GM18861 (cell line): ENCODE results near the gene MYEOV.

Experiments
- ATAC-seq: cut with Tn5 transposase; IDR thresholded peaks from one replicate; pipeline ENCODE4 v1.9.1; 2021; ENCODE audit not compliant: unreplicated experiment

MYEOV gene

DNA sequence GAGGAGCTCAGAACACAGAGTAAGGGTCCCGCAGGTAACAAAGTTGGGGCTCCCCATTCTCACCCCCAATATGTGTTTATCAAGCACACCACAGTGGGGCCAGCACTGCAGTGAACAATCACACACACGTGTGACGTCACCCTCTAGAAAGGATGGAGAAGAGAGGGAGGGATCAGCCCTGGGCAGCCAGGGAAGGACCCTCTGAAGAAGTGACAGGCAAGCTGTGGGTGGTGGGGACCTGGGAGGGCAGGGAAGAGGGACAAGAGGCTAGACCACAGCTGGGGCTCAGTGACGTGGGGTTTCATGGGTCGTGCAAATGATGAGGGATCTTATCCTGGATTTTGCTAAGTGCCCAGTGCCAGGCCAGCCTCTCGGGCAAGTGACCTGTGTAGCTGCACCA, 28.7 kb upstream of the MYEOV start:
- ATAC-seq = no peak

DNA sequence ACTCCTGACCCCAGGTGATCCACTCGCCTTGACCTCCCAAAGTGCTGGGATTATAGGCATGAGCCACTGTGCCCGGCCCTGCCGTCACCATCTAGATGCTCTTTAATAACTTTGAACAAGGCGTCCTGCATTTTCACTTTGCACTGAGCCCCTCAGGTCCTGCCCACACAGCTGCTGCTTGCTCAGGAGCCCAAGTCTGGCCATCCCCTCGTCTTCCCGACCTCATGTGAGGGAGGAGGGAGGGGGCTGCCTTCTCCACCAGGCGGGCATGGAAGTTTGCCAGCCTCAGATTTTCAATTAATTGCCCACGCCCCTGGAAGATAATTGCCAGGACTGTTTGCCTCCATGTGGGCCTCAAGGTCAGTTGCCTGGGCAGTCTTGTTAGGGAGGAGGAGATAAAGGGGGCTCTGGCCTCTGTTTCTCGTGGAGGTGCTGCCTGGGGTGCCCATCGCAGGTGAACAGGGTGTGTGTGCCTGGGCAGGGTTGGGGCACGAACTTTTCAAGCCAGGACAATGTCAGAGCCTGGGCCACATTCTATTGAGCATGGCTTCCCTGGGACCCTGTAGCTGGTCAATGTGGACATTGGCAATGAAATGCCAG, 27.9 kb upstream of the MYEOV start:
- no peak for ATAC-seq

DNA sequence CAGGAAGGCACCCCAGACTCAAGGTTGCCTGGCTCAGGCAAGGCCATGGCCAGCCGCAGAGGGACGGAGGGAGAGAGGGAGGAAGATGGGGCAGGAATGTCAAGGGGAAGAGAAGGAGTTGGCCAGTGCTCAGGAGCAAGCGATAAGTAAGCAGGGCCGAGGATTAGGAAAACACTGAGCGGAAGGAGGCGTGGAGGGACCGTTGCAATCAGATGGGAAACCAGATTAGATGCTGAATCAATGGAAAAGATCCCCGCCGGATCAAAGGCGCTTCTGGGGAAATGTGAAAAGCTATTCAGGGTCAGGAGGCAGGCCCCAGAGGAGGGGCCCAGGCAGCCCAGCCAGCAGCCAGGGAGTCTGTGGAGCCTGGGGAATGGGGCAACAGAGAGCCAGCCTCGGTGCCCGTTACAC, 26.6 kb upstream of the MYEOV start:
- no peak for ATAC-seq

DNA sequence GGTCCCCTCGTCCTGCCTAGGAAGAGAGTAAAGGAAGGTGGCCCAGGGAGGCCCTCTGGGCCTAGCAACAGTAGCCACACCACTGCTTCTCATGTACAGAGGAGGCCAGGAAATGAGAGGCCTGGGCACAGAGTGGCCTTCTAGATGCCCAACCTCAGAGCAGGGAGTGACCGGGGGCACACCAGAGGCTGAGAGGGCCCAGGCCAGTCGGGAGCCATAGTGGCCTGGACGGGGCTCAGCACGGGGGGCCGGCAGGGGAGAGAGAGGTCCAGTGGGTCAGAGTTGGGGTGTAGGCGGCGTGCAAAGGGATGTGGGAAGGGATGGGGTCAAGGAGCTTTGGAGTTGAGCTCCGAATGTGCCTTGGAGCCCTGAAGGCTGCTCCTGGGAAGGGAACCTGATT, 25.0 kb upstream of the MYEOV start:
- ATAC-seq = no peak

DNA sequence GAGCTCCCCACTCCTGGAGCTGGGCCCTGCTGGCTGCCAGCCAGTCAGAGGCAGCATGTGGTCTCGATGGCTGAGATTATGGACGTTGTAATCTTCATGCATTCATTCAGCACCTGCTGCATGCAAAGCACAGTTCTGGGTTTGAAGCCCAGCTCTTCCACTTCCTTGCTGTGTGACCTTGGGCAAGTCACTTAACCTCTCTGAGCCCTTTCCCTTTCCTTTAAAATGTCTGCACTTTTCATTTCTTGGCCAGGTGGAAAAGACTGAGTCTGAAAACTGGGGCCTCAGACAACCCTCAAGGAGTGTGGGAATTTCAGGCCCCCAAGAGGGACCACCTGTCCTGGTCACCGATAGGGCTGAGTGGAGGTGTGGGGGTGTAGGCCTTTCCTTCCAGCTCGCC, 24.6 kb upstream of the MYEOV start:
- no peak for ATAC-seq

DNA sequence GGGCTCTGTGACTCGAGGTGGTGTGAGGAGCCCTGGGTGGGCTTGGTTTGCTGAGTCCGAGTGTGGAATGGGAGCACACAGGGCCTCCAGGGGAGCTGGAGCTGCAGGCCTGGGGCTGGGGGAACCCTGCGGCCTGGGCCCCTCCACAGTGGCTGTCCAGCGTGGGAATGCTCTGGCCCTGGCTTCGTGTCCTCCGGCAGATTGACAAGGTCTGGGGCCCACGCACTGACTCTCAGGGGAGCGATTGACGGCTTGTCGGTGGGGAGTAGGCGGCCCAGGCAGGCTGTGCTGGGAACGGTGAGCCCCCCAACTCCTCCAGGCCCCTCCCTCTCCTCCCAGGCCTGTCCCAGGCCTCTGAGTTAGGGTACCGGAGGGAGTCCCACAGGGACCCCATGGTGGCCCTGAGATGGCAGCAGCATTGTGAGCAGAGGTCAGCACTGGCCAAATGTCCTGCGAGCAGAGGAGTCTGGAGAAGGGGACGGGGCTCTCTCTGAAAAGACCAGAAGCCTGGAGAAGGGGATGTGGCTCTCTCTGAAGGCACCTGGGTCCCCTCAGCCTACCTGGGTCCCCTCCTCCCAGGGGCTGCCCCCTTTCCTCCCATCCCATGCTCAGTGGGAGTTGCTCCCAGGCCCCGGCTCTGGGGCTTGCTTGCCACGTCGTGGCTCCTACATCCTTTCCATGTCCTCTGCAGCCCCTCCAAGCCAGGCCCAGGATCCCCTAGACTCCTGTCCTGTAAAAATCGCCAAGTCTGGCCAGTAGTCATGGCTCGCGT, 23.8 kb upstream of the MYEOV start:
- ATAC-seq = no peak

DNA sequence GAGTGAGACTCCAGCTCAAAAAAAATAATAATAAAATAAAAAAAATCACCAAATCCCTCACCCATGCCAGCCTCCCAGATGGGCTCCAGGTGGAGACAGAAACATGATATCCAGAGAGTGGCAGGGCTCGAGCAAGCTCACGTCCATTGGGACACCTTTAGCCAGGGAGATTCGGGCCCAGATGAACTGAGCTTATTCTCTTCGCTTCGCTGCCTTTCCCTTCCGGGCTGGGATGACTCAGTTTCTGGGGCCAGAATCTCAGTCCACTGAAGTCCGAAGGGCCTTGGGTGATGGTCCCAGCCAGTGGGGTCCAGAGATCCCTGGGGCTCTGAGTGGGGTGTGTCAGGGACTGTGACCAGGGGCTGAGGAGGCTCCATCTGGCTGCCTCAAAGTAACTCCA, 23.0 kb upstream of the MYEOV start:
- no peak for ATAC-seq

DNA sequence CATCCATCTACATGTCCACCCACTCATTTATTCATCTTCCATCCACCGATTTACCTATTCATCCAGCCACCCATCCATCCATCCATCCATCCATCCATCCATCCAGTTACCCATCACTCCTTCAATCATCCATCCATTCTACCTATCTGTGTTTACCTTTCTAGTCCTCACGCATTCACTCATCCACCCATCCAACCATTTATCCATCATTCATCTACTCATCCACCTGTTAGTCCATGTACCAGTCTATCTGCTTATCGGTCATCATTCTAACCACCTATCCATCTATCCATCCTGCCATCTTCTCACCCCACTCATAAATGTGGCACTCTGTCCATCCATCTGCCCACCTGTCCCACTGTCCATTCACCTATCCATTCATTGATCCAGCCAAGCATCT, 21.9 kb upstream of the MYEOV start:
- no peak for ATAC-seq

DNA sequence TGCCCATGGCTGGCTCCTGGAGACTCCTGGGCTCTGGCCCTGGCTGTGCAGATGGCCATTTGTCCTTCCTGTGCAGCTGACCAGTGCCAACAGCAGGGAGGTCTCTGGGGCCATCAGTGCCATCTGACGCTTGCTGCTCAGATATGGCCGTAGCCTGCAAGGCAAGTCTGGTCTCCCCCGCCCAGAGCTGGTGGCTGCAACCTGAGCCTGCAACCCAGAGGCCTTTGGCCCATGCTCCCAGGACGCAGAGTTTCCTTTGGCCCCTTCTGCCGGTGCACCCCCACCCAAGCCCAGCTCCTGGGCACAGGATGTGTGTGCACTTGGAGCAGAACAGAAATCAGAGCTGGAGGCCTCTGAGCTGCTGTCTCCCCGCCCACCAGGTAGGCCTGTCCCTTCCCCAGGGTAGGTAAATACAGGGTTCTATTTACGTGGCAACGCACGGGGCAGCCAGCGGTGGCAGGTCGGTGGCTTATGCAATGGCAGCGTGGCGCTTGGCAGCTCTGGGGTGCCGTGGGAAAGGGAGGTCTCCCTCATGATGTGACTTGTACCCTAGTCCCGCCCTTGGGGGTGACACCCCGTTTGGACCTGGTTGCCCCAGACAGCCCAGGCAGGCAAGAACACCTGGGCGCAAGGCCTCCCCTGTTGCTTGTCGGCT, 21.0 kb upstream of the MYEOV start:
- ATAC-seq = no peak

DNA sequence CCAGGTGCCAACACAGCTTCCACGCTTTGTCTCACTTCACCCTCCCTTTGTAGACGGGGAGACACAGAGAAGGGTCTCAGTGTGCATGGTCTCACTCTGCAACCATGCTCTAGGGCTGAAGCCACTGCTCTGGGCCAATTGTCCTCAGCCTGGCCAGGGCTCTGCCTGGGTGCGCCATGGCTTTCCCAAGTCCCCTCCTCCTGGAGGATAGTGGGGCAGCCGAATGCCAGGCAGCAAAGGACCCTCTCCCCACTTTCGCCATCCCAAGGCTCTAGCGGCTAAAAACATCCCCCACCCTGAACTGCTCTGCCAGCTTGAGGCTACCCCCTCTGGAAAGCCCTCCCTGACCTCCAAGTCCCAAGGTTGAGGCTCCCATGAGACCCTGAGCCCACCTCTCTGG, 20.4 kb upstream of the MYEOV start:
- ATAC-seq = no peak

DNA sequence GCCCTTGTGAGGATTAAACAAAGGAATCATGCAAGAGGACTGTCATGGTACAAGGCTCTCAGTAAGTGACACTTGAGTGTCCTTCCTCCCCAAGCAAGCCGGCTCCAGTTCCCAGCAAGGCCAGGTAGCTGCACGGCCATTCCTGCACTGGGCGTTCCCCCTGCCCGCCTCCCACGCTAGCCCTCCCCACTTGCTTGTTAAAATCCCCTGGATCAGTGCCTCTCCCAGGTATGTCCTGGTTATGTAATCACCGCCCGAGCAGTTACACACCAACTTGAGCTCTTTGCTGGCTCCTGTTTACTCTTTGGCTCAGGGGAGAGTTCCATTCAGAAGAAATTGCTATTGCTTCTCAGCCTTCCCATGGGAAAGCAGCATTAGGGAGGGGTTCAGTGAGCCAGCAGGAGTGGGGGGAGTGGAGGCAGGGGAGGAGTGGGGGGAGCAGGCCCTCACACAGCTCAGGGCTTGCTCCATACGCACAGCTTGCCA, 19.4 kb upstream of the MYEOV start:
- ATAC-seq = no peak

DNA sequence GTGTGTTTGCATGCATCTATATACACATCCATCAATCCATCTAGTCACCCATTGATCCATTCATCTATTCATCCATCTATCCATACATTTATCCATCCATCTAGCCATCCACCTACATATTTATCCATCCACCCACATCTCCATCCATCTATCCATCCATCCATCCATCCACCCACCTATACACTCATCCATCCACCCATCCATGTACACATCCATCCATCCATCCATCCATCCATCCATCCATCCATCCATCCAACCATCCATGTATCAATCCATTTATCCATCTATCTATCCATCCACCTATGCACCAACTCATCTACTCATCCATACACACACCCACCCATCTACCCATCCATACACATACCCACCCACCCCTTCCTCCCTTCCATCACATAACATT, 18.8 kb upstream of the MYEOV start:
- ATAC-seq = no peak

DNA sequence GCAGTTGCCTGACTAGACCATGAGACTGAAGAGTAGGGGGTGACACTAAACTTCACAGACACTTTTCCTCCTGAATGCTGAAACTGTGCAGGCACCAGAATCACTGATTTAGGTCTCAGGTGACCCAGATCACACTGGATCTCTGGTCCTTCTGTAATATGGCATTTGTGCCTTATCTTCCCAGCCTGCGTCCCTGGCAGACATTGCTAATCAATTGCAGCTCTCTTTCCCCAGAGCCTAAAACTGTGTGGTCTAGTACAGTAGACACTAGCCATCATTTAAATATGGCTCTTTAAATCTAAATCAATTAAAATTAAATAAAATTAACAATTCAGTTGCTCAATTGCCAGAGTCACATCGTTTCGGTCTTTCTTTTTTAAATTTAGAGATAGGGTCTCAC, 17.8 kb upstream of the MYEOV start:
- no peak for ATAC-seq

DNA sequence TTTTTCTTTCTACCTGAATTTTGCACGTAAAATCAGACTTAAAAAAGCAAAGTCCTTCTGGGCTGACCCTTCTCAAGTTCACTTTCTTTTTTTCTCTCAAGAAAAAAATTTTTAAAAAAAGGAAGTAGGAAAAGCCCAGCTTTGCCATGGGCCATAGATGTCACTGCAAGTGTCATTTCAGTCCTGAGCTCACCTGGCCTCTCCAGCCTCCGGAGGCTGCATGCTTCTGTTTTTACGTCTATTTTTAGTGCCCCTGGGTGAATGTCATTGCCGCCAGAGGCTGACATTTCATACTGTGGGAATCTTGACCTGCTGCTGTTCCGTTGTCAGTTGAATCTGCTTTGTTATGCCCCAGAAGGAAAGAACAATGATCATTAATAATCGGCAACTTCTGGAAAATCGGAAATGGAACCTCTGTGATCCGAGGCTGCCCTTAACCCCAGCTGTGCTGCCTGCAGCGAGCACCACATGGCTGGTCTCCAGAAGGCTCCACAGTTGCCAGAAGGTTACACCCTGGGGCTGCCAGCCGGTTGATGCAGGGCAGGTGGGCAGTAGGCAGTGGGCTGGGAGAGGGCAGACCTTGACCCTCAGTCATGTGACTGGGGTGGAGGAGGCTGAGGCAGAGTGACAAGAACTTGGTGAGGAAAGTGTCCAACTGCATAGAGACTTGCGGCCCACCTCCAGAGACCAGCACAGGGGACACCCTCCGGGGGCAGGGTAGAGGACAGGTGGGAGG, 16.7 kb upstream of the MYEOV start:
- no peak for ATAC-seq

DNA sequence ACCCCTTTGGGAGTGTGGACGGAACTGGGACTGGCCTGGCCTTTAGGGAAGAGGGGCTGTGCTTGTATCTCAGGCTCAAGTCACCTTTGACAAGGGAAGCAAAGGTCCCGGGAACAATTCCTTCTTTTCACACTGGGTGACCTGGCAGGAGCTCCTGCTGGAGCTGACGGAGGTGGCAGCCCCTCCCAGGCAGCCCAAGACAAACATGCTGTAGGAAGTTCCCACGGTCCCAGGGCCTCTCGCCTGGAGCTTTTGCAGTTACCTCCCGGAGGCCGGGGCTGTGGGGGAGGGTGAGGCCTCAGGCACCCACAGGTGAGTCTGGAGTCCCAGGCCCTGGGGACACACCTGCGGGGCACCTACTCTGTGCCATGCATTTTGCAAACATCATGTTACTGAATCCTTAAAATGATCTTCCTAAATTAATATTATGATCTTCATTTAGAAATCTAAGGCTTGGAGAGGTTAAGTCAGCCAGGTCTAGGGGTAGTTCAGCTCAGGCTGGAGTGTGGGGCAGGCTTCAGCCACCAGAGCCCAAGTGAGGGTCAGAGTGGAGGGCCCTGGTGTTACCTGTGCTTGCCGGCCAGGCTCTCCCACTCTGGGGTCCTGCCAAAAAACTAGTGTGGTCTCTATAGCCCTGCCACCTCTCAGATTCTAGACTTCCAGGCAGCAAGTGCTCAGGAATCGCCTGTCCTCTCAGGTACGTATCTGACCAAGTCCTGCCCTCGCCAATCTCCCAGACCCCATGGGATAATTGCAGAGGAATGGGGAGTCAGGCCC, 15.7 kb upstream of the MYEOV start:
- no peak for ATAC-seq

DNA sequence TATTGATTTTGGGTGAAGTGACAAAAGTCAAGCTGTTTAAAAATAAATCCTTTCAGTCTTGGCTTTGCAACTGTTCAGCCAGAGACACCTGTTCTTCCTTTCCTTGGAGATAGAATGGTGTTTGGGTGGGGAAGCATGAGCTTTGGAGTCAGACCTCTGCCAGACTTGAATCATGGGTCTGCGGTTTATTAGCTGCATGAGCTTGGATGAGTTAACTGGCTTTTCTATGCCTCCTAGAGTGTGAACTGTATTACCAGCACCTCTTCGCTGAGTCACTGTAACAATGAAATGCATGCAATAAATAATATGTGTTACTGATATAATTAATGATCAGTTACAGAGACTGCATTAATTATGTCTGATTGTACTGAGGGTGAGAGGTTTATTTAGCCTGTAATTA, 13.5 kb upstream of the MYEOV start:
- no peak for ATAC-seq

DNA sequence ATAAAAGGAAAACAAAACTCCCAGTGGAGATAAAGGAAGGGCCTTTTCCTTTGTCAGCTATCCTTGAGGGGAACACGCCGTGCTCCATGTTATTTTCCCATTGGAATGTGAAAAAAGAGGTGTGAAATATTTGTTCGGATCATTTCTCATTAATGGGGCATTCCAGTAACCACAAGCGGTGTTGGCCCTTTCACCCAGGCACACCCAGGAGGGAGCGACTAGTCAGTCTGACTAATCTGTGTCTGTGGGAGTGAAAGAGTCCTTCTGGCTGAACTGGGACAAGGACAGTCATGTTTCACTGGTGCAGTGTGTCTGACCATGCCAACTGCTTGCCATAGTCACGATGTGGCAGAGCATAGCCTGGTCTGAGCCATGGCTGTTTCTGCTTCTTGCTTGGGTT, 13.0 kb upstream of the MYEOV start:
- ATAC-seq = no peak

DNA sequence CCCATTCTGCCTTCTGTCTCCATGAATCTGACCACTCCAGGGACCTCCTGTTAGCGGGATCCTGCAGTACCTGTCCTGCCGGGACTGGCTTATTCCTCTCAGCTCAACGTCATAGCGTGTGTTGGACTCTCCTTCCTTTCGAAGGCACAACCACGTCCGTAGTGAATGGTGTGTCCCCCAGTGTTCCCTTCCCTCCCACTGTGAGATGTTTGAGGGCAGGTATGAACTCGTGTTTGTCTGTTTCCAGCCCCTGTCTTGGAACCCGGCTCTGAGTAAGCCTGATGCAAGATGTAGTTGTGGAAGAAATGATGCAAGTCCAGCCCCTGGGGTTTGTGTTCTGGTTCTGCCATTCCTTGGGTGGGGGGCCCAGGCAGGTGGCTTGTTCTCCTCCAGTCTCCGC, 10.5 kb upstream of the MYEOV start:
- no peak for ATAC-seq

DNA sequence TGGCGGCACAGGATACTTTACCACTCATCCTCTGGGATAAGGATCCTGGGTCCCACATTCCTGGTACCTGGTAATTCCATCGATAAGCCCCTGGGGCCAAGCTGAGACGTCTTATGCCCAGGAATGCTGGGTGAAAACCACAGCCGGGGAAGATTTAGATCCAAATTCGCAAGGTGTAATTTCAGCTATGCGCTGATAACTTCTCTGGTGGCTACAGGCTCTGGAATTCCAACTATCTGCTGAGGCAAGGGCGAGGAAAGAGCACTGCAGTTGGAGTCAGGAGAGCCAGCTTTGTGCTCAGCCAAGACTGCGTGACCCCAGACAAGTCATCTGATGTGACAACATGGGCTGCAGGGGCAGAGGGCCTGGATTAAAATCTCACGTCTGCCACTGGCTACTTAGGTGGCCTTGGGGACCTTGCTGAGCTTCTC, 9.9 kb upstream of the MYEOV start:
- no peak for ATAC-seq

DNA sequence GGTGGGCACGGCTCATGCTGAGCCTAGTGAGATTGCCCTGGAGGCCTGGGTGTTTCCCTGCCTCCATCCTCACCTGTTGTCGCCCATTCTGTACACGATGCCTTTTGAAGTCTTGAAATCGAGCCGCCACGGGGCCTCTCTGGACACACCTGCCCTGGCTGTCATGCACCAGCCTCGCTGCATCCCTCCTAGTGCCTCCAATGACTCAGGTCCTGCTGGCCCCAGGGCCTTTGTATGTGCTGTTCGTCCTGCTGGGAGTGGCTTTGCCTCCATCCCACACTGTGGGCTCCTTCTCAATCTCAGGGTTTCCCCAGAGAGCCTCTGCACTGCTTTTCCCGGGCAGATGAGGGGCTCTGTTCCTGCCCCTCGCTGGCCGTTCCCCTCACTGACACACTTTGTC, 8.9 kb upstream of the MYEOV start:
- ATAC-seq = no peak

DNA sequence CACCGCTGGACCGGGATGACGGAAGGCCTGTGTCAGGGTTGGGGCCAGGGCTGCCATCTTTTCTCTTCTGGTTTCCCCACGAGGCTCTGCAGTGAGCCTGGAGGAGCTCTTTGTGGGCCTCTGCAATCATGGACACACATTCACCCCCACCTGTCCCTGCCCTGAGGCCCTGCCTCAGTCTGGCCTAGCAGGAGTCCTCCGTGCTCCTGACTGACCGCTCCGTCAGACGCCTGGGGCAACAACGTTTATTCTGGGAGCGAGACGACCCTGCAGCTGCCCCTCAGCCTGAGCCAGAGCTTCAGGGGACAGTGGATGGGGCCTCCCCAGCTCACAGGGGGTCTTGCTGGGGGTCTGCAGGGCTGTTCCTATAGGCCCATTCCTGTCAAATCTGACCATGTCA, 8.2 kb upstream of the MYEOV start:
- ATAC-seq = no peak
